Retinal pigment epithelial cell (primary cell): Measurements from ENCODE around the gene ROGDI.

Experiments used
- DNase-seq: peaks from one replicate; pipeline ENCODE4 v3.0.0-alpha.2; 2010; ENCODE audit warnings: low read depth
- H3K4me3 ChIP-seq: 2 replicates; pipeline ENCODE4 v1.5.1; 2011; ENCODE audit warnings: mild to moderate bottlenecking, low read length, control low read depth, moderate library complexity
- CTCF ChIP-seq: conservative IDR thresholded peaks from 2 replicates; pipeline ENCODE4 v1.5.1; 2011; ENCODE audit warnings: low read depth, low read length, control low read depth, inconsistent platforms

Gene ROGDI

GRCh38 chr16:4828567-4829321 lies 26.3 kb upstream of the ROGDI start:
- DNase-seq, result no peak
- TF ChIP-seq CTCF, result no peak
- H3K4me3 ChIP-seq, result no peak overlapping the region

GRCh38 chr16:4826980-4827379 lies 24.5 kb upstream of the ROGDI start:
- DNase-seq, result peak; percentile 53
- no peak for TF ChIP-seq CTCF
- H3K4me3 ChIP-seq, result no peak overlapping the region

GRCh38 chr16:4826526-4826925 lies 24.1 kb upstream of the ROGDI start:
- TF ChIP-seq CTCF, result no peak
- H3K4me3 ChIP-seq, result no peak overlapping the region

GRCh38 chr16:4825196-4825595 lies 22.8 kb upstream of the ROGDI start:
- no peak for TF ChIP-seq CTCF
- DNase-seq, result no peak
- no peak overlapping the region for H3K4me3 ChIP-seq

More at GRCh38 chr16:4826526-4826925, 24.1 kb upstream of the ROGDI start:
- DNase-seq, result no peak

GRCh38 chr16:4820652-4821051 lies 18.2 kb upstream of the ROGDI start:
- H3K4me3 ChIP-seq, result no peak overlapping the region
- DNase-seq, result no peak

GRCh38 chr16:4814542-4815173 lies 12.2 kb upstream of the ROGDI start:
- TF ChIP-seq CTCF, result no peak
- no peak overlapping the region for H3K4me3 ChIP-seq
- no peak for DNase-seq

More at GRCh38 chr16:4820652-4821051, 18.2 kb upstream of the ROGDI start:
- TF ChIP-seq CTCF, result no peak

GRCh38 chr16:4814046-4814445 lies 11.6 kb upstream of the ROGDI start:
- H3K4me3 ChIP-seq, result no peak overlapping the region
- no peak for TF ChIP-seq CTCF
- no peak for DNase-seq
